A549 (cell line): ENCODE results near the gene STK33. TPM values are rescaled to one million over a fixed set of nuclear protein-coding genes. Genes with fewer than 3 reads are reported as not detected.

Experiments used
- ATAC-seq, 2 experiments: fragments of 200-7000 bp in 1 of 2; fragments of >200 bp in 1 of 2; cut with Nextera tagmentation in 1 of 2; cut with Tn5 transposase in 1 of 2; 3 replicates each; pipeline versions ENCODE4 v1.8.0 to v1.9.1; 2018 to 2020; ENCODE audit warnings: mild to moderate bottlenecking in 1 of 2, moderate library complexity in 1 of 2
- CTCF ChIA-PET: fragments of 300-600 bp; sonication (Branson Sonifier 250); formaldehyde crosslinking; extraction: SDS; loops from one replicate; lab custom pipeline; 2021; ENCODE audit warnings: antibody characterized with exemption, inconsistent platforms; lab: Yijun Ruan, JAX
- POLR2A ChIA-PET: fragments of 350-600 bp; formaldehyde crosslinking; extraction: SDS; loops from one replicate; lab custom pipeline; 2021; ENCODE audit warnings: antibody characterized with exemption, inconsistent platforms; lab: Yijun Ruan, JAX
- DNase-seq, 2 experiments: peaks; one replicate each; pipeline versions ENCODE4 v3.0.0 to v3.0.0-alpha.2; 2011 to 2016; ENCODE audit warnings: low read depth in 1 of 2, low spot score in 1 of 2
- FAIRE-seq: peaks from 2 replicates; lab custom pipeline; 2011; peaks lifted over from hg19 to GRCh38; lab: Jason Lieb, UNC
- H3K27ac ChIP-seq, 2 experiments: fragments of >200 bp; sonication (Bioruptor Twin); formaldehyde crosslinking; 3 replicates each; pipeline ENCODE4 v1.5.1; 2016 to 2017
- H3K4me1 ChIP-seq: fragments of >200 bp; sonication (Bioruptor Twin); formaldehyde crosslinking; 3 replicates; pipeline ENCODE4 v1.6.1; 2016
- H3K4me2 ChIP-seq: fragments of >200 bp; sonication (Bioruptor Twin); formaldehyde crosslinking; 3 replicates; pipeline ENCODE4 v1.6.1; 2016
- H3K4me3 ChIP-seq: fragments of >200 bp; sonication (Bioruptor Twin); formaldehyde crosslinking; 3 replicates; pipeline ENCODE4 v1.5.1; 2016
- H3K9me3 ChIP-seq: fragments of >200 bp; sonication (Bioruptor Twin); formaldehyde crosslinking; 3 replicates; pipeline ENCODE4 v1.6.1; 2016
- BHLHE40 ChIP-seq: IDR thresholded peaks from 2 replicates; pipeline ENCODE4 v1.6.1; 2012; ENCODE audit warnings: low read depth, low read length, inconsistent platforms
- CBX8 ChIP-seq: fragments of 200-600 bp; sonication (generic); IDR thresholded peaks from 2 replicates; pipeline ENCODE4 v1.6.1; 2016
- EP300 ChIP-seq, 2 experiments: fragments of >200 bp; sonication (Bioruptor Twin); formaldehyde crosslinking; IDR thresholded peaks; 2 replicates in 1 of 2; 3 replicates in 1 of 2; pipeline ENCODE4 v1.6.1; 2016 to 2017
- GATA3 ChIP-seq: IDR thresholded peaks from 2 replicates; pipeline ENCODE4 v1.6.1; 2012; ENCODE audit warnings: borderline replicate concordance
- HDAC2 ChIP-seq: fragments of 200-600 bp; sonication (generic); IDR thresholded peaks from 2 replicates; pipeline ENCODE4 v1.6.1; 2016
- HEYL ChIP-seq: fragments of 250-450 bp; sonication (Bioruptor Pico); IDR thresholded peaks from 2 replicates; pipeline ENCODE4 v1.8.0; 2021; ENCODE audit warnings: mild to moderate bottlenecking, moderate library complexity
- HOXB13 ChIP-seq: fragments of 250-450 bp; sonication (Bioruptor Pico); IDR thresholded peaks from 2 replicates; pipeline ENCODE4 v1.5.0; 2020; ENCODE audit warnings: low read depth, mild to moderate bottlenecking, moderate library complexity
- JUNB ChIP-seq: fragments of >200 bp; sonication (Bioruptor Twin); formaldehyde crosslinking; IDR thresholded peaks from 2 replicates; pipeline ENCODE4 v1.6.1; 2016
- KDM5A ChIP-seq: fragments of 200-600 bp; sonication (generic); IDR thresholded peaks from 2 replicates; pipeline ENCODE4 v1.6.1; 2016; ENCODE audit warnings: antibody characterized with exemption, mild to moderate bottlenecking
- MAZ ChIP-seq: fragments of 150-350 bp; IDR thresholded peaks from 2 replicates; pipeline ENCODE4 v1.6.1; 2014; ENCODE audit warnings: antibody characterized with exemption, low read depth, low read length, borderline replicate concordance
- NPAS2 ChIP-seq: fragments of 250-450 bp; sonication (Bioruptor Pico); IDR thresholded peaks from 2 replicates; pipeline ENCODE4 v1.8.0; 2022; ENCODE audit warnings: mild to moderate bottlenecking, moderate library complexity, borderline replicate concordance
- RARB ChIP-seq: fragments of 250-450 bp; sonication (Bioruptor Pico); IDR thresholded peaks from 2 replicates; pipeline ENCODE4 v1.8.0; 2021; ENCODE audit warnings: mild to moderate bottlenecking, moderate library complexity
- ZNF302 ChIP-seq: fragments of 250-450 bp; sonication (Bioruptor Pico); IDR thresholded peaks from 2 replicates; pipeline ENCODE4 v1.9.0; 2021; ENCODE audit warnings: inconsistent platforms, mild to moderate bottlenecking, moderate library complexity
- WGBS: methylation state at CpG from one replicate; pipeline ENCODE4 v1.1.6; 2017; ENCODE audit errors: missing lambda C conversion rate; 5-methylcytosine and 5-hydroxymethylcytosine counted together
- polyA plus RNA-seq, 4 experiments: library from polyadenylated mRNA; depleted of rRNA in 3 of 4; stranded (reverse); fragments of >200 nt; fragmentation: RNase III in 1 of 4; extraction: RNeasy Plus Mini Kit Qiagen cat#74134 plus additional on column Dnase treatment in 1 of 4; gene quantifications; 2 replicates in 3 of 4; 3 replicates in 1 of 4; pipeline ENCODE4 v1.2.3, GENCODE V29; 2011 to 2017
- TF ChIP-seq, protein P1 (sequence below): fragments of >200 bp; sonication (Bioruptor Twin); formaldehyde crosslinking; IDR thresholded peaks from 3 replicates; pipeline ENCODE4 v1.5.1; 2016
- TF ChIP-seq, protein P2 (sequence below): fragments of 150-350 bp; IDR thresholded peaks from 2 replicates; pipeline ENCODE4 v1.6.1; 2014; ENCODE audit warnings: low read depth, mild to moderate bottlenecking, low read length
- TF ChIP-seq, protein P3 (sequence below): fragments of 250-450 bp; sonication (Bioruptor Pico); IDR thresholded peaks from 2 replicates; pipeline ENCODE4 v1.5.0; 2021; ENCODE audit warnings: mild to moderate bottlenecking, moderate library complexity, borderline replicate concordance
- TF ChIP-seq, protein P4 (sequence below): fragments of >200 bp; sonication (Bioruptor Twin); formaldehyde crosslinking; IDR thresholded peaks from 2 replicates; pipeline ENCODE4 v1.6.1; 2016
- TF ChIP-seq, protein P5 (sequence below): IDR thresholded peaks from 2 replicates; pipeline ENCODE4 v1.6.1; 2012
- TF ChIP-seq, protein P6 (sequence below): fragments of 450-650 bp; IDR thresholded peaks from 2 replicates; pipeline ENCODE4 v1.6.1; 2014; ENCODE audit warnings: antibody characterized with exemption

Gene STK33
- polyA plus RNA-seq, 2 of the 4 experiments (the other 2 are of a cell fraction): 5.2 to 5.8 TPM

DNA sequence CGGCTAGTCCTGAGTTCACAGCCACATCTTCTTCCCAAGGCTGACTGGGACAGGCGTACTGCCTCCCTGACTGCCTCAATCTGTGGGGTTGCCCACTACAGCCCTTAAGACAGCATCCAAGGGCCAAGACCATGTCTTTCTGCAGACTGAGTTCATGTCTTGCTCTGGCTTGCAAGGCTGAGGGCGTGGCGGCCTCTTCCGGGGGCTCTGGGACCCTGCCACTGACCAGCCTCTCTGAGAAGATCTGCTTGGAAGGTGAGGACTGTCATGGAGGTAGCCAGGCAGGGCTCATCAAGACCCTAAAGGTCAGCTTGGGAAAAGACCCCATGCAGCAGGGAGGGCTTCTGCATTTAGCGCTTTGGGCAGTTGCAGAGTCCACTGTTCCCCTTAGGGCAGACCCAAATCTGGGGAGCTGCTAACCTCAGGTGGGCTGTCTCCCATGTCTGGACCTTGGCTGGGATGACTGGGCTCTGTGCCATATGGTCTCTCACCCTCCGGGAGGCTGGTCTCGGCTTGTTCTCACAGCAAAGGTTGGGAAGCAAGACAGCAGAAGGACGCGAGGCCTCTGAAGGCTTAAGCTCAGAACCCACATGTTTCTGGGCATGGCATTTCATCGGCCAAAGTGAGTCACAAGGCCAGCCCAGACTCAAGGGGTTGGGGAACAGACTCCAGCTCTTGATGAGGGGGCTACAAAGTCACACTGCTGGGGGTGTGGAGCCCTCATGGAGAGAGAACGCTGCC is 221.2 kb downstream of the STK33 start:
- FAIRE-seq (no peak), DNase-seq (no peak), ATAC-seq (no peak)
- Histone ChIP-seq H3K27ac (no peak overlapping the region), H3K9me3 (no peaks in the 10 kb centered on the region), H3K4me2 (no peak overlapping the region), H3K4me1 (no peaks in the 10 kb centered on the region), H3K4me3 (no peak overlapping the region)
- WGBS: 65% methylated on average over 11 of the region's 12 CpGs
- ChIA-PET POLR2A (no interaction called here), CTCF (no interaction called here)
- TF ChIP-seq JUNB (no peak), EP300 (IDR thresholded peaks at IDR 0.05) (no peak), KDM5A (no peak), HEYL (no peak), MAZ (no peak)
- TF ChIP-seq, protein P1, sequence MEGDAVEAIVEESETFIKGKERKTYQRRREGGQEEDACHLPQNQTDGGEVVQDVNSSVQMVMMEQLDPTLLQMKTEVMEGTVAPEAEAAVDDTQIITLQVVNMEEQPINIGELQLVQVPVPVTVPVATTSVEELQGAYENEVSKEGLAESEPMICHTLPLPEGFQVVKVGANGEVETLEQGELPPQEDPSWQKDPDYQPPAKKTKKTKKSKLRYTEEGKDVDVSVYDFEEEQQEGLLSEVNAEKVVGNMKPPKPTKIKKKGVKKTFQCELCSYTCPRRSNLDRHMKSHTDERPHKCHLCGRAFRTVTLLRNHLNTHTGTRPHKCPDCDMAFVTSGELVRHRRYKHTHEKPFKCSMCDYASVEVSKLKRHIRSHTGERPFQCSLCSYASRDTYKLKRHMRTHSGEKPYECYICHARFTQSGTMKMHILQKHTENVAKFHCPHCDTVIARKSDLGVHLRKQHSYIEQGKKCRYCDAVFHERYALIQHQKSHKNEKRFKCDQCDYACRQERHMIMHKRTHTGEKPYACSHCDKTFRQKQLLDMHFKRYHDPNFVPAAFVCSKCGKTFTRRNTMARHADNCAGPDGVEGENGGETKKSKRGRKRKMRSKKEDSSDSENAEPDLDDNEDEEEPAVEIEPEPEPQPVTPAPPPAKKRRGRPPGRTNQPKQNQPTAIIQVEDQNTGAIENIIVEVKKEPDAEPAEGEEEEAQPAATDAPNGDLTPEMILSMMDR: no peak

DNA sequence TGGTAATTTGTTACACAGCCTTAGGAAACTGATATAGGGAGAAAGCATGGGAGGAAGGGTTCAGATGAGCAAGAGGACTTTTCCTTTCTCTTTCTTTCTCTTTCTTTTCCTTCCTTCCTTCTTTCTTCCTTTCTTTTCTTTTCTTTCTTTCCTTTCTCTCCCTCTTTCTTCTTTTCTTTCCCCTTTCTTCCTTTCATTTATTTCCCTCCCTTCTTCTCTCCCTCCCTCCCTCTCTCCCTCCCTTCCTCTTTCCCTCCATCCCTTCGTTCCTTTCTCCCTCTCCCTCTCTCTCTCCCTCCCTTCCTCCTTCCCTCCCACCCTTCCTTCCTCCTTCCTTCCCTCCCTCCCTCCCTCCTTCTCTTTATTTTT is 222.5 kb downstream of the STK33 start:
- Histone ChIP-seq H3K4me3 (no peak overlapping the region), H3K27ac (no peak overlapping the region), H3K4me1 (no peaks in the 10 kb centered on the region), H3K9me3 (no peaks in the 10 kb centered on the region)
- DNase-seq (no peak), FAIRE-seq (no peak), ATAC-seq (no peak)
- ChIA-PET POLR2A (no interaction called here), CTCF (interaction anchor here (0.6 to 1.0 kb wide), 2 partner anchors 179 to 1694 kb away, joined by 3 read pairs; no protein-coding TSS in a partner anchor)
- no CpG with 5 or more reads among the region's 1 CpG for WGBS
- TF ChIP-seq RARB (CRISPR knock-in tag) (no peak), ZNF302 (CRISPR knock-in tag) (no peak), GATA3 (no peak), HOXB13 (CRISPR knock-in tag) (no peak), CBX8 (no peak), BHLHE40 (no peak), HDAC2 (no peak), NPAS2 (CRISPR knock-in tag) (no peak)
- TF ChIP-seq, protein P2, sequence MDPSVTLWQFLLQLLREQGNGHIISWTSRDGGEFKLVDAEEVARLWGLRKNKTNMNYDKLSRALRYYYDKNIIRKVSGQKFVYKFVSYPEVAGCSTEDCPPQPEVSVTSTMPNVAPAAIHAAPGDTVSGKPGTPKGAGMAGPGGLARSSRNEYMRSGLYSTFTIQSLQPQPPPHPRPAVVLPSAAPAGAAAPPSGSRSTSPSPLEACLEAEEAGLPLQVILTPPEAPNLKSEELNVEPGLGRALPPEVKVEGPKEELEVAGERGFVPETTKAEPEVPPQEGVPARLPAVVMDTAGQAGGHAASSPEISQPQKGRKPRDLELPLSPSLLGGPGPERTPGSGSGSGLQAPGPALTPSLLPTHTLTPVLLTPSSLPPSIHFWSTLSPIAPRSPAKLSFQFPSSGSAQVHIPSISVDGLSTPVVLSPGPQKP: no peak
- TF ChIP-seq, protein P3, sequence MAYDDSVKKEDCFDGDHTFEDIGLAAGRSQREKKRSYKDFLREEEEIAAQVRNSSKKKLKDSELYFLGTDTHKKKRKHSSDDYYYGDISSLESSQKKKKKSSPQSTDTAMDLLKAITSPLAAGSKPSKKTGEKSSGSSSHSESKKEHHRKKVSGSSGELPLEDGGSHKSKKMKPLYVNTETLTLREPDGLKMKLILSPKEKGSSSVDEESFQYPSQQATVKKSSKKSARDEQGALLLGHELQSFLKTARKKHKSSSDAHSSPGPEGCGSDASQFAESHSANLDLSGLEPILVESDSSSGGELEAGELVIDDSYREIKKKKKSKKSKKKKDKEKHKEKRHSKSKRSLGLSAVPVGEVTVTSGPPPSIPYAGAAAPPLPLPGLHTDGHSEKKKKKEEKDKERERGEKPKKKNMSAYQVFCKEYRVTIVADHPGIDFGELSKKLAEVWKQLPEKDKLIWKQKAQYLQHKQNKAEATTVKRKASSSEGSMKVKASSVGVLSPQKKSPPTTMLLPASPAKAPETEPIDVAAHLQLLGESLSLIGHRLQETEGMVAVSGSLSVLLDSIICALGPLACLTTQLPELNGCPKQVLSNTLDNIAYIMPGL (CRISPR knock-in tag): no peak
- TF ChIP-seq, protein P4, sequence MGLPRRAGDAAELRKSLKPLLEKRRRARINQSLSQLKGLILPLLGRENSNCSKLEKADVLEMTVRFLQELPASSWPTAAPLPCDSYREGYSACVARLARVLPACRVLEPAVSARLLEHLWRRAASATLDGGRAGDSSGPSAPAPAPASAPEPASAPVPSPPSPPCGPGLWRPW: no peak
- TF ChIP-seq, protein P5, sequence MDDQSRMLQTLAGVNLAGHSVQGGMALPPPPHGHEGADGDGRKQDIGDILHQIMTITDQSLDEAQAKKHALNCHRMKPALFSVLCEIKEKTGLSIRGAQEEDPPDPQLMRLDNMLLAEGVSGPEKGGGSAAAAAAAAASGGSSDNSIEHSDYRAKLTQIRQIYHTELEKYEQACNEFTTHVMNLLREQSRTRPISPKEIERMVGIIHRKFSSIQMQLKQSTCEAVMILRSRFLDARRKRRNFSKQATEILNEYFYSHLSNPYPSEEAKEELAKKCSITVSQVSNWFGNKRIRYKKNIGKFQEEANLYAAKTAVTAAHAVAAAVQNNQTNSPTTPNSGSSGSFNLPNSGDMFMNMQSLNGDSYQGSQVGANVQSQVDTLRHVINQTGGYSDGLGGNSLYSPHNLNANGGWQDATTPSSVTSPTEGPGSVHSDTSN: no peak
- TF ChIP-seq, protein P6, sequence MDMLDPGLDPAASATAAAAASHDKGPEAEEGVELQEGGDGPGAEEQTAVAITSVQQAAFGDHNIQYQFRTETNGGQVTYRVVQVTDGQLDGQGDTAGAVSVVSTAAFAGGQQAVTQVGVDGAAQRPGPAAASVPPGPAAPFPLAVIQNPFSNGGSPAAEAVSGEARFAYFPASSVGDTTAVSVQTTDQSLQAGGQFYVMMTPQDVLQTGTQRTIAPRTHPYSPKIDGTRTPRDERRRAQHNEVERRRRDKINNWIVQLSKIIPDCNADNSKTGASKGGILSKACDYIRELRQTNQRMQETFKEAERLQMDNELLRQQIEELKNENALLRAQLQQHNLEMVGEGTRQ: no peak
- TF ChIP-seq, all 56 proteins: peak for 0
- H3K4me2 ChIP-seq: no peak overlapping the region
